Tibial nerve (tissue), 4 donors: ENCODE measurements around the gene ZSWIM8. TPM values are rescaled to one million over a fixed set of nuclear protein-coding genes. Genes with fewer than 3 reads are reported as not detected.

Source experiments
- DNase-seq, 2 donors: peaks; one replicate each; pipeline ENCODE4 v3.0.0-alpha.2; 2019; ENCODE audit warnings: low spot score in 2 of 2
- H3K27ac ChIP-seq, 4 donors: fragments of 200-600 bp; sonication (generic) in 3 of 4; one replicate each; pipeline ENCODE4 v1.5.1; 2017 to 2019; ENCODE audit warnings: mild to moderate bottlenecking in 1 of 4
- H3K27me3 ChIP-seq, 2 donors: fragments of 200-600 bp; sonication (generic) in 1 of 2; one replicate each; pipeline versions ENCODE4 v1.5.1 to v1.6.0; 2017 to 2019
- H3K36me3 ChIP-seq, 3 donors: fragments of 200-600 bp; sonication (generic); one replicate each; pipeline ENCODE4 v1.5.1; 2018 to 2019
- H3K4me1 ChIP-seq, 4 donors: fragments of 200-600 bp; sonication (generic) in 3 of 4; one replicate each; pipeline ENCODE4 v1.5.1; 2017 to 2019
- H3K4me3 ChIP-seq, 4 donors: fragments of 200-600 bp; sonication (generic) in 3 of 4; one replicate each; pipeline ENCODE4 v1.5.1; 2017 to 2019; ENCODE audit warnings: mild to moderate bottlenecking in 1 of 4, moderate library complexity in 1 of 4
- H3K9me3 ChIP-seq, 4 donors: fragments of 200-600 bp; sonication (generic) in 3 of 4; one replicate each; pipeline ENCODE4 v1.5.1; 2017 to 2019
- CTCF ChIP-seq, 5 experiments: fragments of 200-600 bp in 3 of 5; fragments of 450-650 bp in 2 of 5; sonication (generic) in 3 of 5; IDR thresholded peaks; one replicate each; pipeline ENCODE4 v1.5.1; 2016 to 2019; ENCODE audit warnings: antibody characterized with exemption in 5 of 5, mild to moderate bottlenecking in 3 of 5, moderate library complexity in 2 of 5
- EP300 ChIP-seq, 2 donors: sonication (generic); formaldehyde crosslinking; IDR thresholded peaks; one replicate each; pipeline ENCODE4 v1.6.1; 2017; ENCODE audit warnings: antibody characterized with exemption in 2 of 2, mild to moderate bottlenecking in 1 of 2
- POLR2A ChIP-seq, 2 donors: fragments of 450-650 bp; IDR thresholded peaks; one replicate each; pipeline ENCODE4 v1.6.1; 2017; ENCODE audit warnings: antibody characterized with exemption in 2 of 2, mild to moderate bottlenecking in 2 of 2, moderate library complexity in 2 of 2
- WGBS, 2 donors: methylation state at CpG; one replicate each; pipeline ENCODE4 v1.1.5; 2018; 5-methylcytosine and 5-hydroxymethylcytosine counted together
- total RNA-seq, 4 donors: library from RNA; depleted of rRNA; stranded (reverse); fragments of >200 nt; gene quantifications; one replicate each; pipeline ENCODE4 v1.1.0, GENCODE V29; 2016

Gene ZSWIM8
- total RNA-seq, 4 donors from 2014 or later = 104 to 138 (median 121) TPM

GRCh38 chr10:73838827-73839226 lies 53.4 kb downstream of the ZSWIM8 start:
- TF ChIP-seq EP300 (IDR thresholded peaks at IDR 0.05) (no peak), POLR2A (IDR thresholded peaks at IDR 0.05) (no peak), CTCF (IDR thresholded peaks at IDR 0.05) (no peak)
- 82 to 90% methylated on average over 4 to 8 of the region's 8 CpGs for WGBS, 2 donors
- no peaks in the 10 kb centered on the region for H3K27me3 ChIP-seq
- H3K36me3 ChIP-seq = peaks cover 0 to 85% (median 7%) of the 10 kb centered on the region in 3 donors
- H3K4me1 ChIP-seq = no peaks in the 10 kb centered on the region
- no peaks in the 10 kb centered on the region for H3K9me3 ChIP-seq
- no peak for DNase-seq
- H3K27ac ChIP-seq = no peak overlapping the region
- no peak overlapping the region for H3K4me3 ChIP-seq

GRCh38 chr10:73839276-73839966 lies 54.0 kb downstream of the ZSWIM8 start:
- TF ChIP-seq POLR2A (IDR thresholded peaks at IDR 0.05) = no peak

GRCh38 chr10:73840056-73840402 lies 54.6 kb downstream of the ZSWIM8 start:
- TF ChIP-seq EP300 (IDR thresholded peaks at IDR 0.05) (no peak), CTCF (IDR thresholded peaks at IDR 0.05) (no peak), POLR2A (IDR thresholded peaks at IDR 0.05) (no peak)
- H3K36me3 ChIP-seq = peaks cover 0 to 91% (median 7%) of the 10 kb centered on the region in 3 donors
- no peaks in the 10 kb centered on the region for H3K4me1 ChIP-seq
- H3K9me3 ChIP-seq = no peaks in the 10 kb centered on the region
- no peak overlapping the region for H3K4me3 ChIP-seq
- DNase-seq = no peak
- H3K27me3 ChIP-seq = no peaks in the 10 kb centered on the region
- no peak overlapping the region for H3K27ac ChIP-seq
- WGBS, 2 donors = 78 to 96% methylated on average over 4 of the region's 4 CpGs

More at GRCh38 chr10:73839276-73839966, 54.0 kb downstream of the ZSWIM8 start:
- Histone ChIP-seq H3K27ac (no peak overlapping the region), H3K4me3 (no peak overlapping the region), H3K27me3 (no peaks in the 10 kb centered on the region), H3K4me1 (no peaks in the 10 kb centered on the region), H3K36me3 (peaks cover 0 to 87% (median 7%) of the 10 kb centered on the region in 3 donors), H3K9me3 (no peaks in the 10 kb centered on the region)
- DNase-seq = no peak
- 93 to 94% methylated on average over 25 to 36 of the region's 40 CpGs for WGBS, 2 donors

GRCh38 chr10:73840403-73841060 lies 55.1 kb downstream of the ZSWIM8 start:
- H3K4me1 ChIP-seq = no peaks in the 10 kb centered on the region
- DNase-seq = no peak
- H3K27me3 ChIP-seq = no peaks in the 10 kb centered on the region
- no peak overlapping the region for H3K27ac ChIP-seq
- TF ChIP-seq POLR2A (IDR thresholded peaks at IDR 0.05) = no peak
- TF ChIP-seq EP300 (IDR thresholded peaks at IDR 0.05) = no peak
- TF ChIP-seq CTCF (IDR thresholded peaks at IDR 0.05) = no peak
- H3K36me3 ChIP-seq = peaks cover 0 to 86% (median 7%) of the 10 kb centered on the region in 3 donors
- no peak overlapping the region for H3K4me3 ChIP-seq
- 74 to 78% methylated on average over 12 to 13 of the region's 13 CpGs for WGBS, 2 donors
- no peaks in the 10 kb centered on the region for H3K9me3 ChIP-seq

- Histone ChIP-seq H3K4me1 (no peaks in the 10 kb centered on the region), H3K4me3 (no peak overlapping the region), H3K9me3 (no peaks in the 10 kb centered on the region), H3K27ac (no peak overlapping the region), H3K36me3 (peaks cover 0 to 85% (median 7%) of the 10 kb centered on the region in 3 donors), H3K27me3 (no peaks in the 10 kb centered on the region)
- WGBS, 2 donors = 69 to 73% methylated on average over 6 of the region's 9 CpGs
- no peak for DNase-seq
- TF ChIP-seq CTCF (IDR thresholded peaks at IDR 0.05) (no peak), POLR2A (IDR thresholded peaks at IDR 0.05) (no peak), EP300 (IDR thresholded peaks at IDR 0.05) (no peak)
These were observed 55.6 kb downstream of the ZSWIM8 start for GRCh38 chr10:73841061-73841421.
